Adrenal gland (tissue), 12 donors: ENCODE data around the gene IL1RAP. TPM values are rescaled to one million over a fixed set of nuclear protein-coding genes. Genes with fewer than 3 reads are reported as not detected.

Experiments used
- DNase-seq, 7 donors: peaks; one replicate each; pipeline ENCODE4 v3.0.0-alpha.2; 2019 to 2020
- H3K27ac ChIP-seq, 5 donors: fragments of 200-600 bp; sonication (generic) in 4 of 5; 1 replicate in 3 of 5; 2 replicates in 2 of 5; pipeline versions ENCODE4 v1.5.1 to v1.8.0; 2016 to 2020; ENCODE audit warnings: mild to moderate bottlenecking in 1 of 5
- H3K27me3 ChIP-seq: fragments of 200-600 bp; 2 replicates; pipeline ENCODE4 v1.8.0; 2021
- H3K36me3 ChIP-seq, 2 donors: fragments of 200-600 bp; replicated peaks in 1 of 2; 1 replicate in 1 of 2; 2 replicates in 1 of 2; pipeline versions ENCODE4 v1.5.1 to v1.8.0; 2018 to 2022
- H3K4me1 ChIP-seq, 2 donors: fragments of 200-600 bp; replicated peaks in 1 of 2; 1 replicate in 1 of 2; 2 replicates in 1 of 2; pipeline versions ENCODE4 v1.5.1 to v1.8.0; 2018 to 2021
- H3K4me3 ChIP-seq, 4 donors: fragments of 200-600 bp; sonication (generic) in 3 of 4; one replicate each; pipeline ENCODE4 v1.5.1; 2016 to 2018
- H3K9me3 ChIP-seq, 3 donors: fragments of 200-600 bp; sonication (generic) in 1 of 3; replicated peaks in 1 of 3; 1 replicate in 2 of 3; 2 replicates in 1 of 3; pipeline versions ENCODE4 v1.5.1 to v1.8.0; 2016 to 2021
- CTCF ChIP-seq, 6 experiments: fragments of 450-650 bp in 4 of 6; fragments of 200-600 bp in 2 of 6; sonication (generic) in 1 of 6; IDR thresholded peaks; 1 replicate in 5 of 6; 2 replicates in 1 of 6; pipeline versions ENCODE4 v1.5.1 to v1.8.0; 2016 to 2021; ENCODE audit warnings: antibody characterized with exemption in 6 of 6, mild to moderate bottlenecking in 2 of 6, moderate library complexity in 1 of 6
- POLR2A ChIP-seq, 2 donors: fragments of 450-650 bp; IDR thresholded peaks; one replicate each; pipeline ENCODE4 v1.6.1; 2017; ENCODE audit warnings: antibody characterized with exemption in 2 of 2, mild to moderate bottlenecking in 2 of 2, moderate library complexity in 1 of 2
- WGBS, 4 donors: extraction: QIAGEN DNeasy Blood & Tissue Kit in 2 of 4; methylation state at CpG; one replicate each; pipeline versions ENCODE4 v1.1.5 to v1.1.7; 2013 to 2017; 5-methylcytosine and 5-hydroxymethylcytosine counted together
- intact Hi-C, 2 donors: fragments of 100-400 bp; cut with DNase I; formaldehyde crosslinking; loops; one replicate each; pipeline versions ENCODE4 v1.14.1 to v1.15.0; 2022 to 2023
- polyA plus RNA-seq, 3 donors: library from polyadenylated mRNA; stranded (reverse); fragments of 200-250 nt in 2 of 3; fragments of 350-450 nt in 1 of 3; fragmentation: Illumina TruSeq in 1 of 3; extraction: RNeasy Lipid Tissue Mini Kit (QIAGEN cat#74804) in 1 of 3; gene quantifications; one replicate each; pipeline ENCODE4 v1.2.3, GENCODE V29; 2013 to 2014
- total RNA-seq, 9 donors: library from RNA; depleted of rRNA in 4 of 9; stranded (reverse); fragments of >200 nt in 4 of 9; fragments of 120-200 nt in 1 of 9; fragmentation: NEBNext Ultra II Directional in 1 of 9; extraction: Animal tissue kit (Norgen Biotek cat#: 25700) in 1 of 9; gene quantifications; one replicate each; pipeline versions ENCODE4 v1.1.0 to v1.2.4, GENCODE V29; 2013 to 2023
- donor health status: healthy with polysubstance abuse.
- donor health status: Bipolar disorder and iron deficiency.
- donor health status: DM: yes; HTN: yes; CAD: no.
- donor health status: DM: no; HTN: no; CAD: no.
- donor health status: DM: no; HTN: no; CAD: no.
- donor health status: DM: yes; HTN: yes; CAD: no.

Gene IL1RAP
- total and polyA plus RNA-seq, 12 donors: 0.97 to 17.1 (median 6.7) TPM

- H3K9me3 ChIP-seq: peaks cover 0 to 9% (median 0%) of the 10 kb centered on the region in 3 donors
These were observed 110.4 kb downstream of the IL1RAP start for GRCh38 chr3:190624282-190624681.

GRCh38 chr3:190626951-190627620, 113.2 kb downstream of the IL1RAP start:
- DNase-seq: no peak
- WGBS, 4 donors: 79 to 86% (median 80%) methylated on average over 7 of the region's 7 CpGs
- TF ChIP-seq CTCF (IDR thresholded peaks at IDR 0.05): no peak

More at GRCh38 chr3:190624282-190624681, 110.4 kb downstream of the IL1RAP start:
- TF ChIP-seq CTCF (IDR thresholded peaks at IDR 0.05) (no peak), POLR2A (IDR thresholded peaks at IDR 0.05) (no peak)
- 48 to 72% (median 52%) methylated on average over 5 of the region's 5 CpGs for WGBS, 4 donors
- Histone ChIP-seq H3K4me3 (no peak overlapping the region), H3K27ac (no peak overlapping the region), H3K27me3 (no peaks in the 10 kb centered on the region), H3K36me3 (no peaks in the 10 kb centered on the region), H3K4me1 (no peaks in the 10 kb centered on the region)
- no peak for DNase-seq
- intact Hi-C loops: no loop called here

GRCh38 chr3:190629088-190629487, 115.2 kb downstream of the IL1RAP start:
- Histone ChIP-seq H3K9me3 (no peaks in the 10 kb centered on the region), H3K27ac (no peak overlapping the region), H3K27me3 (no peaks in the 10 kb centered on the region), H3K36me3 (no peaks in the 10 kb centered on the region), H3K4me3 (no peak overlapping the region), H3K4me1 (no peaks in the 10 kb centered on the region)
- no peak for DNase-seq
- WGBS, 4 donors: 96 to 98% (median 97%) methylated on average over 4 of the region's 4 CpGs
- intact Hi-C loops: no loop called here
- TF ChIP-seq POLR2A (IDR thresholded peaks at IDR 0.05): no peak
- no peak for TF ChIP-seq CTCF (IDR thresholded peaks at IDR 0.05)

More at GRCh38 chr3:190626951-190627620, 113.2 kb downstream of the IL1RAP start:
- Histone ChIP-seq H3K27ac (no peak overlapping the region), H3K4me3 (no peak overlapping the region), H3K4me1 (no peaks in the 10 kb centered on the region), H3K27me3 (no peaks in the 10 kb centered on the region), H3K9me3 (no peaks in the 10 kb centered on the region), H3K36me3 (no peaks in the 10 kb centered on the region)
- intact Hi-C loops: no loop called here

- no peak overlapping the region for H3K4me3 ChIP-seq
- TF ChIP-seq CTCF (IDR thresholded peaks at IDR 0.05) (no peak), POLR2A (IDR thresholded peaks at IDR 0.05) (no peak)
- no peak overlapping the region for H3K27ac ChIP-seq
- H3K27me3 ChIP-seq: no peaks in the 10 kb centered on the region
- intact Hi-C loops: no loop called here
- no peaks in the 10 kb centered on the region for H3K9me3 ChIP-seq
- no peaks in the 10 kb centered on the region for H3K36me3 ChIP-seq
- WGBS, 4 donors: 85 to 92% (median 90%) methylated on average over 2 of the region's 2 CpGs
- DNase-seq: no peak
- no peaks in the 10 kb centered on the region for H3K4me1 ChIP-seq
These were observed 117.4 kb downstream of the IL1RAP start for GRCh38 chr3:190631295-190631694.
